HG03060 (cell line): ENCODE results near the gene AAK1.

Experiments
- ATAC-seq: cut with Tn5 transposase; IDR thresholded peaks from one replicate; pipeline ENCODE4 v1.9.1; 2021; ENCODE audit warnings: low read depth, moderate number of reproducible peaks; ENCODE audit not compliant: unreplicated experiment

The AAK1 gene

DNA sequence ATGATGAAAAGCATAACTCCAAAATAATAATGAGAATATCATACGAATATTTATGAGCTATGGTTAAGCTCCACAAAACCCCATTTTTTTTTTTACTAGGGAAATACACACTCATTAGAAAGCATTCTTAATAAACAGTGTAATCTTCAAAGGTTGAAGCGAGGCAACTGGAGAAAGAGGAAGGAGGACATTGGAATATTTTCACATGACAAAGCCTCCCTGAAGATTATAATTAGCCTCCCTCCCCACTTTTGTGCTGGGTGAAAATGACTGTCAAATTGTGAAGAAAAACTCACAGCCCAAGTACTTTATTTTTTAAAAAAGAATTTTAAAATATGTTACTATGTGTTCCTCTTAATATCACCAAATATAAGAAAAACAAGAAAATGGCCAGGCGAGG, 142.2 kb downstream of the AAK1 start:
- no peak for ATAC-seq

DNA sequence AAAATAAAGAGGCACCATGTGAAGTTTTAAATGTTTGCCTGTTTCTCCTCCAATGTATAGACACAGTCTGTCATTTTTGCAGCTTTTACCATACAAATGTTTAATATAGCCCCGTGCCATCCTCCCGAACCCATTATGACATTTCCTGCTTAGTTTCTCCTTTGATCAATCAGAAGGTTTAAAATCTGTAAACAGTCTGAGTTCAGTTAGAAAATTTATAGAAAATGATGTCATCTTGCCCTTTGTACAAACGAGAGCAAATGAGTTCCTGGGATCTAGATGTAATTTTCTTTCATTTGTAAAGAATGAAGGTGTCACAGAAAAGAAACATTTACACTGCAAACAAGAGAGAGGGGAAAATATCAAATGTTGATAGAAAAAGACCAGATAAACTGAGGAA, 143.6 kb downstream of the AAK1 start:
- ATAC-seq: no peak

DNA sequence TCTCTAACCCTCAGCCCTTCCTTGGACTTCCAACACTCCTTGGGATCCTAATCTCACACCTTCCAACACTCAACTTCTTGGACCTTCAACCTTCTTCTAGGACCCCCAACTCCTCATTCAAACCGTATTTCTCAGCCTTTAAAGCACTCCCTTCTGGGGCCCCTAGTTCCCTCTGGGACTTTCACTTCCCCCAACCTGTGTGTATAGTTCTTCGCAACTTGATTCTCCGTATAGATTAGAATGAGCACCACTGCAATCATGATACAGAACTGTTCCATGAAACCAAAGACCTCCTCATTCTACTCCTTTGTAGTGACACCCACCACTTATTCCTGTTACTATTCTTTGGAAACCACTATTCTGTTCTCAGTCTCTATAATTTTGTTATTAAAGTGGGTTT, 144.3 kb downstream of the AAK1 start:
- no peak for ATAC-seq

DNA sequence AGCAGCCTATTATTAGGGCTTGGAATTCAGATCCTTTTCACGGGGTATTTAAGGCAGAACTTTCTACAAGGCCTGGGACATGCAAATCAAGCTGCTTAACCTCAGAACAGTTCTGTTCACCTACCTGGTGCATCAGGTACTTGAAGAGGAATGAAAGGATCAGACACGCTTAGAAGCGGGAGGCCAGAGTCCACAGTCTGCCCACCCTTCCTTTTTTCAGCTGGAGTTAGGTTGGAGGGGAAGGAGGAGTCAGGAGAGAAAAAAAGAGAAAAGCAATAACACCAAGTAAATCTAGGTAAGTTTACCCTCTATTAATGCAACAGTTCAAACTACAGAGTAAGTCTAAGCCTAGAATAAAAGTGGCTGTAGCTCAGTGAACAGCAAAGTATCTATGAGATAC, 147.7 kb downstream of the AAK1 start:
- ATAC-seq: no peak

DNA sequence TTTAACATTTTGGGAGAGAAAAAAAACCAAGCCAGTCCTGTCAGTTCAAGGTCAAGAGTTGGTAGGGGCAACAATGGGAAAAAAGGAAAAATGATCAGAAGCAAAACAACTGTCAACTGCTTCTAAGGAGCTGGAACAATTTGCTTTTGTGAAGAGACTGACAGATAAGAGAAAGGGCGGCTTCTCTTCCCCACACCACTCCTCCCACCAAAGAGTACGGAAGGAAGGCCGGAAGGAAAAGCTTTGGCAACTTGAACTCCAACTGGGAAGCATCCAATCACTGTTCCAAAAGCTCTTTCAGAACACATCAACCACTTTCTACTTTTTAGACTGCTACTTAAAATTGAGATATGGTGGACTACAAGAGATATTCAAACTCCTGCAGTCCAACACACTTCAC, 148.5 kb downstream of the AAK1 start:
- no peak for ATAC-seq

DNA sequence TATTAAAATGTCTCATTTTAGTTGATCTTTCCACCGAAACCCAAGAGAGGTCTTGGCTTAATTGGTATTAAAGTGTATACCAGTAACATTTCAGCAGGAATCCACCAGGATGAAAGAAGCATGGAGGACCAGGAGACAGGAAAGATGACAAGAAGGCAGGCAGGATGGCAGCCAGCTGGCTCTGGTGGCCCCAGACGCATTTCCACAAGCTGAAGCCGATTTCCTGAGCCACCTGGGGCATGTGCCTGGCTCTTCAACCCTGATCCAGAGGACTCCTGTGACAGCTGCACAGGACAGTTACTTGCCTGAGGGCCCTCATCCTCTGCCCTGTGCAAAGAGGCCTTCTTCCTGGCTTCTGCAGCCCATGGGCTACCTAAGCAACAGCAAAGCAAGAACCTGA, 149.4 kb downstream of the AAK1 start:
- ATAC-seq: no peak

DNA sequence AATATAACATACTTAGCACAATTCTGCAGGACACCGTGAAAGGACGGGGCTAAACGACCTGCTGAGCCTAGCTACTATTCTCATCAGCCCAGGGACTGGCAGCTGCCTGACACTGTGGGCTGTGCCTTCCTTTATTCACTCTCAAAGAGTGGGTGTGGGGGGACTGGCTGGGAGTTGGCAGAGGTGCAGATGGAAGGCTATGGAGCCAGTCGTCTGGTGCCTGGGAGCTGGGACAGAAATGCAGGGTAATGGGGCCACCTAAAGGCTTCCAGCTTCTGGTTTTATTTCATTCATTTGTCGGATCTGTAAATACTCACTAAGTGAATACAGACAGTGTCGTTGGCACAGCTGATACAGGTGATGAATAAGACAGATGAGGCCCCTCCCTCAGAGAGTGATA, 150.3 kb downstream of the AAK1 start:
- no peak for ATAC-seq

DNA sequence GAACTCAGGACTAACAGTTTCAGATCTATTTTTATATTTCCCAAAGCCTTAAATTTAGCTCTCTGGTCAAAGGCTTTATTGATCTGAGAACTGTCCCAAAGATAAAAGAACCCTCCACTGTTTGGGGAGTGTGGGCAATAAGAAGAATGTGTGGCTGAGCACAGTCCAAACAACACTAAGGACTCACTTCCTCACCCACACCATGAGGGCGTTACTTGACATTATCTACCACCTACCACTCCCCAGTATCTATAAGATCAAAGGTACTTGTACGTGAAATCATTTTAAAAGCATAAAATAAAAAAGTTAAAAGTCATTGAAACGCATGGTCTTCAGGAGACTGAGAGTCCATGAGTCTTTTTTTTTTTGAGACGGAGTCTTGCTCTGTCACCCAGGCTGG, 151.7 kb downstream of the AAK1 start:
- no peak for ATAC-seq

DNA sequence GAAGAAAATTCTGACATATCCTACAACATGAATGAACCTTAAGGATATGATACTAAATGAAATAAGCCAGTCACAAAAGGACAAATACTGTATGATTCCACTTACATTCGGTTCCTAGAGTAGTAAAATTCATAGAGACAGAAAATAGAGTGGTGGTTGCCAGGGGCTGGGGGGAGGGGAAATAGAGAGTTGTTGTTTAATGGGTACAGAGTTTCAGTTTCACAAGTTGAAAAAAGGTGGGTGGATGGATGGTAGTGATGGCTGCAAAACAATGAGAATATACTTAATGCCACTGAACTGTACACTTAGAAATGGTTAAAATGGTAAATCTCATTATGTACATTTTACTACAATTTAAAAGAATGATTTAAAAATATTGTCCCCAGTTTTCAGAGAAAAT, 153.1 kb downstream of the AAK1 start:
- no peak for ATAC-seq

DNA sequence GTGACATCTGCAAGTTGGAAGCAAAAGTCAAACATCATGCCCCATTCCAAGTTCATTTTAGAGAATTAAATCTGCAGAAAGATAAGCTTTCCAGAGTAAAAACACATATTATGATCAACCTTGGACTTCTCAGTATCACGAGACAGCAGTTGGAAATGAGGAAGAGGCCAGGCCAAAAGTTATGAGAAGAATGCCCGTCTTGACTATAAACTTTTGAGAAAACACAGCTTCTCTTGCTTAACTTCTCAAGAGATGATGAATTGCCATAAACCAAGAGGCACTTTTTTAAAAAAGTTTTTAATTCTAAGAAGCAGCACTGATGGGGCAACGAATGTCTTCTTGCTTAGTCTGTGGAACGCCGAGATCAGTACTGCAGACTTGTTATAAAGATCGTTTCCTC, 153.7 kb downstream of the AAK1 start:
- no peak for ATAC-seq

DNA sequence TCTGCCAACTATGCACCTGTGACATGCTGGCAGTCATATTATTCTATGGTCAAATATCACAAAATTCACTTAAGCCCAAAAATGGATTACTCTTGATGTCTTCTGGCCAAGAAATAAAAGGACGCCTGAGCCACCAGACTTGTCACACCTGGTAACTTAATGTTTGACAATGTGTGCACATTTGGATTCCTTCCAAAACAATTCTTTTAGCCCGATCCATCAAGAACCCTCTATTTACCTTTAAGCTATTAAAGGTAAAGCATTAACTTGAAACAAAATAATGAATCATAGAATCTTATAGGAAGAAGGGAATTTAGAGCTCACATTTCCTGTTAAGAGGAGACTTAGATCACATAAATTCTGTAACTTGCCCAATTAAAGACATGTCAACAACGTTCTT, 159.8 kb downstream of the AAK1 start:
- ATAC-seq: no peak

DNA sequence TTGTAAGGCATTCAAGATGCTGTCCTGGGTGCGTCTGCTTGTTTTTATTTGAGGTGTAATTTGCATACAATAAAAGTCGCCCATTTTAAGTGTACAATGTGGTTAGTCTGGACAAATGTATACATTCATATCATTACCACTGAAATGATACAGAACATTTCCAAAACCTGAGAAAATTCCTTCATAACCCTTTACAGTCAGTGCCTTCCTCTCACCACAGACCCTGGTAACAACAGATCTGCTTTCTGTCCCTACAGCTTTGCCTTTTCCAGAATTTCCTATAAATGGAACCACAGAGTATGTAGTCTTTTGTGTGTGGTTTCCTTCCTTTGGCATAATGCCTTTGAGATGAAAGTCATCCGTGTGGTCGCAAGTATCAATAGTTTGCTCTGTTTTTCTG, 160.5 kb downstream of the AAK1 start:
- ATAC-seq: no peak

DNA sequence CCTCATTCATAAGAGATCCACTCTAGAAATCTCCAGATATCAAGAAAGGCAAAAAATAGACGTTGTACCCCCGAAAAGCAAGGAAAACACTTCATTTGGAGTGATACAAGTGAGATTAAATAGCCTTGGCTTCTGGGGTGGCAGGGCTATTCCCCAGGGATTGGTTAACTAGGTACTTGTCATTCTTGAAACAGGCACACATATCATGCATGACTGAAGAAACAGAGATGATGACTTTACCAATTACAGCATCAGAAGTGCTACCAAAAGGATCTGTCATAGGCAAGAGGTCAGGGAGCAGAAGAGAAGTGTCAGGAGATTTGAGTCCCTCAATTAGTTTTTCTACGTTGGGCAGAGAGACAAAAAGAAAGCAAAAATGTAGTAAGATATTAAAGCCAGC, 161.1 kb downstream of the AAK1 start:
- no peak for ATAC-seq

DNA sequence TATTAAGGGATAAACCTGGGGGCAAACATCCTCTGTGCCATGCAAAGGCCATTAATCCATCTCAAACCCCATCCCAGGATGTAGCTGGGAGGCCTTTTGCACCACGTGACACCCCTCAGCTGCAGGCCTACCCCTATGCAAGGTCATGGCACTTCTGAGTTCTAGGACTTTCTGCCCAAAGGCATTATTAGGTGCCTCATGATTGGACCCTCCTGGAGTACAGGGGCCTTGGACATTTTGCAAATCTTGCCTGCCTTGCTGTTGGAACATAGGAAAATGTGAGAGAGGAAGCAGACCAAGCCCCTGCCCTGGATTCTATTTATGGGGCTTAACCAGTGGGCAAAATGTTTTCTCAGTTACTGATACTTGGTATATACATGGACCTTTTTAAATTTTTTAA, 162.1 kb downstream of the AAK1 start:
- no peak for ATAC-seq

DNA sequence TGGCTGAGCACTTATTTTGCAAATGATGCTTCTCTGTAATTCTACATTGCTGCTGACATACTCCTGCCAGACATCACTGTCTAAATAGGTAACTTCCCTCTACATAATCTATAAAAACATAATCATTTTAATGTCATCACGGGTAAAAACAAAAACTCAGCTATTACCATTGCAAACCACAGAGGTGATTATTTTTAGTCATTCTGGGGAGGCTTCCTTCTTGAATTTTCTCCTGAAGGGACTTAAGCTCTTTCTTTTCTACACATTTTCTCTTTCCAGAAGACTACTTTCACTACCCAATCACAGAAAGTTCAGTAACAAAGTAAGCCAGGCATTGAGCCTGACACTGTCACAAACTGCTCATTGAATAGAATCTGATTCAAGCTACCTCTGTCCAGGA, 165.9 kb downstream of the AAK1 start:
- ATAC-seq: no peak

DNA sequence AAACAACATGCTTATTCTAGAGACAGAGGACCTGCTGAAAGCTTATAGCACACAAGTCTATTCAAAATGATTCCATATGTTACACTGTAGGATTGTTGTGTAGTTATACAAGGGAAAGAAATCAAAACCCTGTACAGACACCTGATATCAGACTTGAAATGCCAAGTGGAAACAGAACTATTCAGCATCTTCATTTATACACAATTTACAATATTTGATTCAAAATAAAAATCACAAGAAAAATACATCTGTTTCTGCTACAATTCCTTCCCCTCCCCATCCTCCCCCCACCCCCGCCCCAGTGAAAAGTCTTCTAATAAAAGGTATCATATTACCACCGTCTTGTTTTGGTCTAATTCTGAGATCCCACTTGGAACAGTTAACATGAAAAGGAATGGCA, 168.9 kb downstream of the AAK1 start:
- ATAC-seq: no peak

DNA sequence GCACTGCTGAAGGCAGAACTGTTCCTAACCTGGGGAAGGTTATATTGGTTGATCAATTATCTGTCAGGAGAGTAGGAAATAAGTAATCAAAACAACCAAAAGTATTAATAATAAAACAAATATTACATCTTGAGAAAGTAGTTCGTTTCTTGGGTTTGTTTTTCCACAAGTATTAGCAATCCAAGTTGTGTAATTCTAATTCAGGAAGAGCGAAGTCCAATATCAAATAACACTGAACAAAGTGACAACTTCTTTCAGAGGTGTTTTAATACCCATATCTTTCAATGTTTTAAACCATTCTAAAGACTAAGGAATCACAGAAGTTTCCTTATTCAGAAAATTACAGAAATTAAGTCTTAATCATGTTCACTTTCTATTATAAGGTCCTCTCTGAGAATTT, 171.7 kb downstream of the AAK1 start:
- ATAC-seq: no peak

DNA sequence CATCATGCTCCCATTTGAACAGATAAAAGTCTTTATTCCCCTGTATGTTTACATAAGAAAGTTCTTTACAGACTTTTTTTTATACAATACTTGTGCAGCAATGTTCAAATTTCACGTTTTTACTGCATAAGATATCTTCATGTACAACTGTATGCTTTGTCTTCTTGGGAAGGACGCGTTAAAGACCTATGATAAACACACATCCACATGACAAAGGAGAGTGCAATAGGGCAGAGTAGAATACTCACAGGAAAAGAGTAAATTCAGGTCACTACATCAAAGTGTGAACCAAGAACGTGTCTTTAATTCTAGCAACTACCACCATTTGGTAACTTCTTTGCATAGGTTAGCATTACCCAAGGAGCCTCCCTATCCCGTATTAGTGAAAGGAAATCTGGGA, 172.6 kb downstream of the AAK1 start:
- no peak for ATAC-seq

DNA sequence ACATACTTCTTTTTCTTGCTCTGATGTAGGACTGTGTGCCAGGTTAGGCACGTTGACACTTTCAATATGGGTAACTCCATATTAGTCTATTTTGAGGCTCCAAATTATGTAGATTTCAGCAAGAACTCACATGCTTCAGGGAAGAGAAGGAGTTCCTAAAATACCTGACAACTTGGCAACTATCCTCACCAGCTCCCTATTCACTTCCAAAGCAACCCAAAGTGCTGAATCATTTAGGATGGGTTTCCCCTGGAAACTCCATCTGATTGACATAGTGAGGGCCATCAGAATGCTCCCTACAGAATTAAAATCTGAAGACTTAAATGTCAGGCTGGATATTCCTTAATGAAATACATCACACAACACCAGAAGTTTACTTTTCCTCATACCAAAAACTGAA, 173.8 kb downstream of the AAK1 start:
- no peak for ATAC-seq

DNA sequence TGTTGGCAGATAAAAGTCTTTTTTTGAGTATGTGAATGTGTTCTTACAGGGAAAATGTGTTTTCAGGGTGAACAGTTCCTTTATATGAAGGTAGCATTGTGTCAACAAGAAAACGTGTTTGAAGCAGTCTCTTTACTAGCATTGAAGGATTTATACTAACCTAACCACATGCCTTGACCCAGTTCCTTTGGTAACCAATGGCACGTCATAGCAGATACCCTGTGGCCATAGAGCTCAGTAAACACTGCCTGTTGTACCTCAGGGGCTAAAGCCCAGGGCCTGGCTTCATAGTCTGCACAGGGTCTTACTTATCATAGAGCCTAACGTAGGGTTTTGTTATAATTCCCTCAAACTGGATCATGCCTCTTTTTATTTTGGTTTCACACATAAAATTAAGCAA, 174.2 kb downstream of the AAK1 start:
- no peak for ATAC-seq

DNA sequence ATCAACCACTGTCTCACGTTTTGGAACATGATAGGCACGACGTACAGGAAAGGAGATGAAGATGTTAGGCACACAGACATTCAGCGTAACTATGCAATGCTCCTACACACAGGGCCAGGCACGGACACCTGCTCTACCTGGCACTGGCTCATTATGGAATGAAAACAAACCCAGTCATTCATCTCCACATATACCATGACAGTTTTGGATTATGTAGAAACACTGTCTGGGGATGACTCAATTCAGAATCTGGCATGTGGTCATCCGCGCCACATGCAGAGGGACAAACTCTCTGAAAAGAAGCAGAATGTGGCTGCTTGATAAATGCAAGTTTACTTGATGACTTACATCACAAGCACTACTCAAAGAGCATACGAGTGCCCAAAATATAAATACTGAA, 176.8 kb downstream of the AAK1 start:
- no peak for ATAC-seq

DNA sequence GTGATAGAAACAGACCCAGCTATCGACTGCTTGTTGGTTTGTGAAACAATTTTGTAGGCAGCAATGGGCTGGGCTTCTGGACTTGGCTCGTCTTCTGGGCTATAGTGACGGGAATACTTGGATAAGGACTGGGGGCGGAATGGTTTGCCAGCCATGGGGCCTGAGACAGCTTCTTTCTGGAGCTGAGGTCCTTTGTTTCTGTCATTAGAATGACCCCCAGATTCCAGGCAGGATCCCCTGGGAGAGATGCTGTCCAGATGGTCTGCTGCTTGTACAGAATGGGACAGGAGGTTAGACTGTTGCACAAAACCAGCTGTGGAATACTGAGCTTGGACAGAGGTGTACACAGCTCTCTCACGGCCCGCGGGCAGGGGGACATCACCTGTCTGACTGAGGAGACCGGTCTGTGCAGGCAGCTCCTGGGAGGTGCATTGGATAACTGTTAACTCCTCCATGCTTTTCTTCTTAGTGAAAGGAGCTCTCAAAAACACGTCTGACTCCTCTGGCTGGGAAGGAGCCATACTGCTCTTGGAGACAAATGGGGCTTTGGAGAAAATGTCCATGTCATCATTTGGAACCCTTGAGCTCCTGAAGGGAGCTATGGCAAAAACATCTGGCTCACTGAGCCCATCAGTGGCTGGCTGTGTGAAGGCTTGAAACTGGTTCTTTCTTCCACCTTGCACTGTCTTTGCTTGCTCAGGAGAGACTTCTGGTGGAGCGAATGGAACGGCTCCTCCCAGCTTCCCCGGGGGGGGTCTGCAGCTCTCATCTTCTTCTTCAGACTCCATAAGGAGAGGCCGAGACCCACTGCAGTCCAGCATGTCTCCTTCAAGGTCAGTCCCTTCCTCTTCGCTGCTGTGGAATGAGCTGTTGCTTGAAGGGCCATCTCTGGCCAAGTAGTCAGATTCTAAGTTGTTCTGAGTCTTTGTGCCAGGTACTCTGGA, 177.8 kb downstream of the AAK1 start:
- ATAC-seq: no peak

DNA sequence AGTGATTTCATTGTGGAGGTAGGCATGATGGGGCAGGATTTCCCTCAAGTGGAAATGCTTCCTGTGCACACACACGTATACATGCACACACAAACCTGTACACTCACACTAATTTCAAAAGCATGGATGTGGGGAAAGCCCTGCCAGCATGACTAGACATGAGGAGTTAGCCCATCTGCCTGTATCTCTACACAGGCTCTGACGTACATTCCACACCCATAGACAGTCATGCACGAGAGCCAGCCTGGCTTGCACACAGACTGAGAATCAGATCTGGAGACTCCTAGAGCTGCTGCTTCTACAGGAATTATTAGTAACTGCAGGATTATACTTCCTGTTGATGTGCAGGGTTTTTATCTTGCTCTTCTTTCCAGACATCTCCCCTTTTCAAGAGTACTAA, 179.0 kb downstream of the AAK1 start:
- no peak for ATAC-seq
